ENCODE results near the gene CLDN1. TPM values are rescaled to one million over a fixed set of nuclear protein-coding genes. Genes with fewer than 3 reads are reported as not detected.

CLDN1 gene
- total and polyA plus RNA-seq, 2 of the 13 experiments (the other 11 are each of a cell fraction or from before 2014, with no cell fraction given): 42.7 to 51.6 TPM

GRCh38 chr3:190333961-190334360 is 11.7 kb upstream of the CLDN1 start:
- ChIA-PET POLR2A (interaction anchor here (4.2 kb wide), 1 partner anchor 12 kb away, joined by 20 read pairs; the partner anchor contains the start of gene CLDN1), CTCF (ENCODE audit: low intra/inter-chr PET ratio, low total read pairs) (no interaction called here)
- WGBS (ENCODE audit: low lambda C conversion rate): 89% methylated on average over 1 of the region's 1 CpG
- in situ Hi-C loops (cut with HindIII; ENCODE audit: extremely low pct_ligation_motif_present, low pct_unique_long_range_greater_than_20kb): no loop called here
- no peak overlapping the region for H3K4me2 ChIP-seq (ENCODE audit: low read depth, low read length)
- H3K9me3 ChIP-seq (ENCODE audit: low read length): no peaks in the 10 kb centered on the region
- H3K36me3 ChIP-seq (replicated peaks in 1 of 2; ENCODE audit: control insufficient read depth in 1 of 2, insufficient read depth in 2 of 2, low read length in 2 of 2): no peaks in the 10 kb centered on the region
- intact Hi-C loops (cut with micrococcal nuclease; ENCODE audit: unreplicated experiment): loop anchor here (10.0 kb wide), 1 partner anchor 211 kb away; no protein-coding TSS in a partner anchor
- no TSS peak for BruUV-seq (replicated peaks)
- FAIRE-seq (no peak), DNase-seq (ENCODE audit: low spot score) (no peak), ATAC-seq (no peak)
- H2AFZ ChIP-seq (ENCODE audit: low read length): no peak overlapping the region
- no peaks in the 10 kb centered on the region for H4K20me1 ChIP-seq (ENCODE audit: insufficient read depth, low read length)
- no peaks in the 10 kb centered on the region for H3K79me2 ChIP-seq (ENCODE audit: insufficient read depth, low read length)
- H3K4me3 ChIP-seq (replicated peaks in 1 of 3; ENCODE audit: insufficient read depth in 1 of 3, low read depth in 2 of 3, low read length in 3 of 3): no peak overlapping the region
- no peak overlapping the region for H3K9ac ChIP-seq (ENCODE audit: insufficient read depth, low read depth, low read length)
- no peaks in the 10 kb centered on the region for H3K27me3 ChIP-seq (ENCODE audit: control insufficient read depth in 1 of 2, insufficient read depth in 2 of 2, low read length in 2 of 2)
- peaks cover 64% of the 10 kb centered on the region for H3K4me1 ChIP-seq (ENCODE audit: insufficient read depth, low read length)
- TF ChIP-seq KMT2A (CRISPR knock-in tag; IDR thresholded peaks at IDR 0.05) (no peak), ZSCAN21 (CRISPR knock-in tag; IDR thresholded peaks at IDR 0.05; ENCODE audit: borderline replicate concordance) (no peak)
- TF ChIP-seq, protein P1, sequence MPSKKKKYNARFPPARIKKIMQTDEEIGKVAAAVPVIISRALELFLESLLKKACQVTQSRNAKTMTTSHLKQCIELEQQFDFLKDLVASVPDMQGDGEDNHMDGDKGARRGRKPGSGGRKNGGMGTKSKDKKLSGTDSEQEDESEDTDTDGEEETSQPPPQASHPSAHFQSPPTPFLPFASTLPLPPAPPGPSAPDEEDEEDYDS (CRISPR knock-in tag; IDR thresholded peaks at IDR 0.05): no peak
- H3K27ac ChIP-seq (ENCODE audit: extremely low read length, insufficient read depth, low read length): no peak overlapping the region

DNA sequence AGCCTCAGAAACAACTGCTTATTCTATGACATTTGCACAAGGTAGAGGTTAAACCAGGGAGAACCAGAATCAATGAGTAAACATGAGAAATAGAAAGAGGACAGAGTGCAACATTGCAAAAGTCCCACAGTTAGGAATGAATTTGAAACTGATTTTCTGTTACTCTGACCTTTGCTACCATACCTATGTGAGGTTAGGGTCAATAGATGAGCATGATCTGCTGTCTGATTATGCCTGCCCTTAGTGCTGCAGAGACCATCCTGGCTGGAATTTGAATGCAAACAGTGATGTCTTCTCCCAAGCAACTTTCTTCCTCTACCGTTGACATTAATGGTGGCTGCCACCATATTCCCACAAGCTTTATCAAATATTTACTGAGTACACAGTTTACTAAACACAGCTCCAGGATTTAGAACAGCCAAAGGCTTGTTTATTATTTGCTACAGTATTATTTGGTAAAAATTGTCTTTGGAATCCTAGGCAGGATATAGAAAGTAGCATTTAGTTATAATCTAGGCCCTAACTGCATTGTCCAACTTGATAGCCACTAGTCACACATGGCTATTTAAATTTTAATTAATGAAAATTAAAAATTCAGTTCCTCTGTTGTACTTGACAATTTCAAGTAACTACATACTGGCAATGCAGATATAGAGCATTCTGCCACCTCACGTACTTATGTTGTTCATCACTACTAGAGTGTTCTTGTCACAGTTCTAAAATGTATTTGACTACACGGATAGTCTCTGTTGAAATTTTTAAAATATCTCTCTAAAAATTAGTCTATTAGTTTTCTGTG is 8.9 kb upstream of the CLDN1 start:
- intact Hi-C loops (cut with micrococcal nuclease; ENCODE audit: unreplicated experiment): loop anchor here (1.0 to 10.0 kb wide), 2 partner anchors 14 to 214 kb away; no protein-coding TSS in a partner anchor
- BruUV-seq (replicated peaks): no TSS peak
- no peaks in the 10 kb centered on the region for H3K27me3 ChIP-seq (ENCODE audit: control insufficient read depth in 1 of 2, insufficient read depth in 2 of 2, low read length in 2 of 2)
- FAIRE-seq (peak; percentile 97), ATAC-seq (peak; percentile 99), DNase-seq (ENCODE audit: low spot score) (peak; percentile 94)
- H3K9ac ChIP-seq (ENCODE audit: insufficient read depth, low read depth, low read length): no peak overlapping the region; the same call in 1 of the 2 replicates
- peak overlapping the region; percentile 53 for H3K4me2 ChIP-seq (ENCODE audit: low read depth, low read length)
- no peaks in the 10 kb centered on the region for H3K79me2 ChIP-seq (ENCODE audit: insufficient read depth, low read length)
- in situ Hi-C loops (cut with HindIII; ENCODE audit: extremely low pct_ligation_motif_present, low pct_unique_long_range_greater_than_20kb): no loop called here
- ChIA-PET CTCF (ENCODE audit: low intra/inter-chr PET ratio, low total read pairs) (no interaction called here), POLR2A (interaction anchor here (1.0 to 2.3 kb wide), 3 partner anchors 9 to 25 kb away, joined by 3 to 15 read pairs (median 4); partner anchors contain the start of gene CLDN1)
- 32% methylated on average over 3 of the region's 3 CpGs for WGBS (ENCODE audit: low lambda C conversion rate)
- H3K4me3 ChIP-seq (replicated peaks in 1 of 3; ENCODE audit: insufficient read depth in 1 of 3, low read depth in 2 of 3, low read length in 3 of 3): peak overlapping the region in 1 of 3 experiments; percentile 9; a peak in 1 of 6 replicates
- no peaks in the 10 kb centered on the region for H3K36me3 ChIP-seq (replicated peaks in 1 of 2; ENCODE audit: control insufficient read depth in 1 of 2, insufficient read depth in 2 of 2, low read length in 2 of 2)
- no peaks in the 10 kb centered on the region for H3K9me3 ChIP-seq (ENCODE audit: low read length)
- no peak overlapping the region for H2AFZ ChIP-seq (ENCODE audit: low read length)
- H3K27ac ChIP-seq (ENCODE audit: extremely low read length, insufficient read depth, low read length): peak overlapping the region; percentile 79
- H3K4me1 ChIP-seq (ENCODE audit: insufficient read depth, low read length): peaks cover 59% of the 10 kb centered on the region
- H4K20me1 ChIP-seq (ENCODE audit: insufficient read depth, low read length): no peaks in the 10 kb centered on the region
- peak; percentile 42; the same call in 1 of the 2 replicates for TF ChIP-seq ZNF747 (CRISPR knock-in tag; IDR thresholded peaks at IDR 0.05; ENCODE audit: borderline replicate concordance)
- TF ChIP-seq ZNF446 (CRISPR knock-in tag; IDR thresholded peaks at IDR 0.05): no peak
- no peak for TF ChIP-seq RAD51 (IDR thresholded peaks at IDR 0.05; ENCODE audit: borderline replicate concordance)
- TF ChIP-seq ZNF280B (CRISPR knock-in tag; IDR thresholded peaks at IDR 0.05; ENCODE audit: borderline replicate concordance): no peak
- no peak for TF ChIP-seq ZNF138 (CRISPR knock-in tag; IDR thresholded peaks at IDR 0.05; ENCODE audit: low read depth)
- TF ChIP-seq ZBTB8A (CRISPR knock-in tag; IDR thresholded peaks at IDR 0.05; ENCODE audit: borderline replicate concordance, low read depth): no peak
- no peak for TF ChIP-seq ZNF296 (CRISPR knock-in tag; conservative IDR thresholded peaks at IDR 0.05)
- no peak for TF ChIP-seq ZSCAN30 (CRISPR knock-in tag; IDR thresholded peaks at IDR 0.05)
- peak; percentile 45; the same call in 1 of the 2 replicates for TF ChIP-seq ZBTB21 (CRISPR knock-in tag; IDR thresholded peaks at IDR 0.05)
- TF ChIP-seq ZNF776 (CRISPR knock-in tag; IDR thresholded peaks at IDR 0.05): no peak
- TF ChIP-seq AKAP8 (CRISPR knock-in tag; IDR thresholded peaks at IDR 0.05): no peak
- no peak for TF ChIP-seq ISX (CRISPR knock-in tag; conservative IDR thresholded peaks at IDR 0.05)
- peak; percentile 50; the same call in 1 of the 2 replicates for TF ChIP-seq TBX3 (IDR thresholded peaks at IDR 0.05; ENCODE audit: borderline replicate concordance)
- TF ChIP-seq ZNF160 (CRISPR knock-in tag; IDR thresholded peaks at IDR 0.05): peak; percentile 41; the same call in 1 of the 2 replicates
